Measurements from ENCODE around the gene POR. TPM values are rescaled to one million over a fixed set of nuclear protein-coding genes. Genes with fewer than 3 reads are reported as not detected.
A peak's percentile ranks its signal among the peaks of the same experiment; 100 is the strongest.

Gene POR
- total and polyA plus RNA-seq, 2 of the 13 experiments (the other 11 are each of a cell fraction or from before 2014, with no cell fraction given) = 145 to 266 TPM

DNA sequence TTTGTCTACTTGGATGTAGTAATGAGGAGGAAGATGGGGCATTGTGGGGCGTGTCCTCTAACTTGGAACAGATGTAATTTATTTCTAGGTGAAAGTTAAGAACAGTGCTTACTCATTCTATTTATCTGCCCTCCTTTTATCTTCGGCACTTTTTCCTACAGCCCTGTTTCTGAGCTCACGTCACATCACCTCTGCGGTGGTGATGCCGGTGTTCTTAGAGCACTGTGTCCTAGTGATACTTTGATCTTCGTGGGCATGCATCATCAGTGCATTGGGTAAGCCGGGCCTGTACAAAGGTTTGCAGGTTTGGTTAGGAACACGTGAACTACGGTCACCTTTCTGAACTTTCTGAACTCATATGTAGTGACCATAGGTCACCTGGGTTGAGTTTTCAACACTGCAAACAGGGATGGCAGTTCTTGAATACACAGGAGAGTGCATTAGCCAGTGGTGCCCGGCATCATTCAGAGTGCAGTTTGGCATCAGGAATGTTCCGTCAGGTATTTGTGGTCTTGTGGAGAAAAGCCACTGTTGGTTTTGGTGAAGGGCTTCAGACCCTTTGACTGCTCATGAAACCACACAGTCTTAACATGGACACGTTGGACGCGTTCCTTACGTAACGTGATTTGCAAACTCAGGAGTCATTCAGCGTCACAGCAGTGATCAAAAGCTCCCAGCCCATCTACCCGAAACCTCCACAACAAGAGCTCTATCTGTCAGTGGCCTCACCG lies 5.6 kb downstream of the POR start (continued):
- TF ChIP-seq, protein P1, sequence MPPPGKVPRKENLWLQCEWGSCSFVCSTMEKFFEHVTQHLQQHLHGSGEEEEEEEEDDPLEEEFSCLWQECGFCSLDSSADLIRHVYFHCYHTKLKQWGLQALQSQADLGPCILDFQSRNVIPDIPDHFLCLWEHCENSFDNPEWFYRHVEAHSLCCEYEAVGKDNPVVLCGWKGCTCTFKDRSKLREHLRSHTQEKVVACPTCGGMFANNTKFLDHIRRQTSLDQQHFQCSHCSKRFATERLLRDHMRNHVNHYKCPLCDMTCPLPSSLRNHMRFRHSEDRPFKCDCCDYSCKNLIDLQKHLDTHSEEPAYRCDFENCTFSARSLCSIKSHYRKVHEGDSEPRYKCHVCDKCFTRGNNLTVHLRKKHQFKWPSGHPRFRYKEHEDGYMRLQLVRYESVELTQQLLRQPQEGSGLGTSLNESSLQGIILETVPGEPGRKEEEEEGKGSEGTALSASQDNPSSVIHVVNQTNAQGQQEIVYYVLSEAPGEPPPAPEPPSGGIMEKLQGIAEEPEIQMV (CRISPR knock-in tag; IDR thresholded peaks at IDR 0.05; ENCODE audit: low read depth) = 0 out of 2 replicates have a peak, but pooled peaks have one; percentile 36
- no peak for TF ChIP-seq ZNF253 (CRISPR knock-in tag; IDR thresholded peaks at IDR 0.05; ENCODE audit: borderline replicate concordance)
- TF ChIP-seq, protein P2, sequence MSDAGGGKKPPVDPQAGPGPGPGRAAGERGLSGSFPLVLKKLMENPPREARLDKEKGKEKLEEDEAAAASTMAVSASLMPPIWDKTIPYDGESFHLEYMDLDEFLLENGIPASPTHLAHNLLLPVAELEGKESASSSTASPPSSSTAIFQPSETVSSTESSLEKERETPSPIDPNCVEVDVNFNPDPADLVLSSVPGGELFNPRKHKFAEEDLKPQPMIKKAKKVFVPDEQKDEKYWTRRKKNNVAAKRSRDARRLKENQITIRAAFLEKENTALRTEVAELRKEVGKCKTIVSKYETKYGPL (CRISPR knock-in tag; IDR thresholded peaks at IDR 0.05) = peak; percentile 30; the same call in 1 of the 2 replicates
- TF ChIP-seq JUN (CRISPR knock-in tag; IDR thresholded peaks at IDR 0.05) = peak; percentile 96
- no peak for TF ChIP-seq EHMT2 (IDR thresholded peaks at IDR 0.05; ENCODE audit: borderline replicate concordance, low read depth, low read length)
- TF ChIP-seq TMF1 (CRISPR knock-in tag; IDR thresholded peaks at IDR 0.05; ENCODE audit: low read depth) = no peak
- peak; percentile 56; the same call in 1 of the 2 replicates for TF ChIP-seq ZNF607 (CRISPR knock-in tag; IDR thresholded peaks at IDR 0.05; ENCODE audit: borderline replicate concordance)
- TF ChIP-seq FOXK2 (IDR thresholded peaks at IDR 0.05) = peak; percentile 57; the same call in 1 of the 2 replicates
- peak; percentile 34; the same call in 1 of the 2 replicates for TF ChIP-seq ELF1 (CRISPR knock-in tag; IDR thresholded peaks at IDR 0.05)
- TF ChIP-seq RFX3 (CRISPR knock-in tag; IDR thresholded peaks at IDR 0.05) = no peak; the same call in 1 of the 2 replicates
- peak; percentile 76; the same call in 1 of the 2 replicates for TF ChIP-seq ZKSCAN8 (CRISPR knock-in tag; IDR thresholded peaks at IDR 0.05; ENCODE audit: borderline replicate concordance)
- TF ChIP-seq ZNF564 (CRISPR knock-in tag; IDR thresholded peaks at IDR 0.05) = peak; percentile 56; the same call in 1 of the 2 replicates
- peak; percentile 91 for TF ChIP-seq ZEB1 (IDR thresholded peaks at IDR 0.05; ENCODE audit: insufficient replicate concordance, low read depth)
- TF ChIP-seq, protein P3, sequence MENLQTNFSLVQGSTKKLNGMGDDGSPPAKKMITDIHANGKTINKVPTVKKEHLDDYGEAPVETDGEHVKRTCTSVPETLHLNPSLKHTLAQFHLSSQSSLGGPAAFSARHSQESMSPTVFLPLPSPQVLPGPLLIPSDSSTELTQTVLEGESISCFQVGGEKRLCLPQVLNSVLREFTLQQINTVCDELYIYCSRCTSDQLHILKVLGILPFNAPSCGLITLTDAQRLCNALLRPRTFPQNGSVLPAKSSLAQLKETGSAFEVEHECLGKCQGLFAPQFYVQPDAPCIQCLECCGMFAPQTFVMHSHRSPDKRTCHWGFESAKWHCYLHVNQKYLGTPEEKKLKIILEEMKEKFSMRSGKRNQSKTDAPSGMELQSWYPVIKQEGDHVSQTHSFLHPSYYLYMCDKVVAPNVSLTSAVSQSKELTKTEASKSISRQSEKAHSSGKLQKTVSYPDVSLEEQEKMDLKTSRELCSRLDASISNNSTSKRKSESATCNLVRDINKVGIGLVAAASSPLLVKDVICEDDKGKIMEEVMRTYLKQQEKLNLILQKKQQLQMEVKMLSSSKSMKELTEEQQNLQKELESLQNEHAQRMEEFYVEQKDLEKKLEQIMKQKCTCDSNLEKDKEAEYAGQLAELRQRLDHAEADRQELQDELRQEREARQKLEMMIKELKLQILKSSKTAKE (CRISPR knock-in tag; IDR thresholded peaks at IDR 0.05; ENCODE audit: borderline replicate concordance) = peak; percentile 78; the same call in 1 of the 2 replicates
- no peak for TF ChIP-seq TCF12 (IDR thresholded peaks at IDR 0.05)
- TF ChIP-seq TCF12 (CRISPR knock-in tag; IDR thresholded peaks at IDR 0.05) = peak; percentile 98
- TF ChIP-seq ZNF550 (CRISPR knock-in tag; IDR thresholded peaks at IDR 0.05; ENCODE audit: borderline replicate concordance) = no peak
- TF ChIP-seq IRF2 (CRISPR knock-in tag; IDR thresholded peaks at IDR 0.05) = peak; percentile 82
- TF ChIP-seq EP300 (IDR thresholded peaks at IDR 0.05; ENCODE audit: low read depth in 2 of 2, low read length in 2 of 2) = peak; percentile 94 to 96
- peak; percentile 98 for TF ChIP-seq EP300 (CRISPR knock-in tag; IDR thresholded peaks at IDR 0.05; ENCODE audit: borderline replicate concordance)
- TF ChIP-seq JUNB (CRISPR knock-in tag; IDR thresholded peaks at IDR 0.05; ENCODE audit: borderline replicate concordance) = peak; percentile 80; the same call in 1 of the 2 replicates
- TF ChIP-seq ZNF224 (CRISPR knock-in tag; IDR thresholded peaks at IDR 0.05) = 0 out of 2 replicates have a peak, but pooled peaks have one; percentile 28
- peak; percentile 100 for TF ChIP-seq RARA (CRISPR knock-in tag; IDR thresholded peaks at IDR 0.05)
- peak; percentile 98 for TF ChIP-seq SALL1 (CRISPR knock-in tag; IDR thresholded peaks at IDR 0.05)
- TF ChIP-seq ZSCAN29 (CRISPR knock-in tag; conservative IDR thresholded peaks at IDR 0.05) = peak; percentile 82
